ENCODE measurements around the gene AOPEP. TPM values are rescaled to one million over a fixed set of nuclear protein-coding genes. Genes with fewer than 3 reads are reported as not detected.

AOPEP gene
- total RNA-seq, 1 experiment from 2014 or later: 15.0 TPM

GRCh38 chr9:94821098-94821887 lies 94.8 kb downstream of the AOPEP start:
- Histone ChIP-seq H4K8ac (replicated peaks; ENCODE audit: insufficient read length, low read depth, low read length) (no peak overlapping the region), H3K9me3 (ENCODE audit: control insufficient read depth, low read depth, low read length) (no peaks in the 10 kb centered on the region), H3K23me2 (ENCODE audit: insufficient read length, low read depth, low read length, poor library complexity, severe bottlenecking) (no peaks in the 10 kb centered on the region), H3K56ac (ENCODE audit: insufficient read length, low read depth, low read length) (no peak overlapping the region), H4K91ac (ENCODE audit: insufficient read length, low read depth, low read length) (no peak overlapping the region), H3K18ac (ENCODE audit: insufficient read length, low read depth, low read length) (no peak overlapping the region), H2AK5ac (ENCODE audit: insufficient read length, low read length) (no peak overlapping the region), H2BK12ac (ENCODE audit: insufficient read length, low read depth, low read length) (no peak overlapping the region), H2BK15ac (ENCODE audit: low read depth, low read length) (no peak overlapping the region), H3K27me3 (ENCODE audit: insufficient read depth, low read length) (no peaks in the 10 kb centered on the region), H3K4me1 (ENCODE audit: insufficient read depth, low read length) (no peaks in the 10 kb centered on the region), H3K79me1 (ENCODE audit: insufficient read depth, low read depth, low read length, poor library complexity, severe bottlenecking) (no peaks in the 10 kb centered on the region), H3K23ac (ENCODE audit: insufficient read length, low read depth, low read length) (no peak overlapping the region), H3T11ph (ENCODE audit: low read length) (no peak overlapping the region), H2BK20ac (ENCODE audit: low read depth, low read length, poor library complexity, severe bottlenecking) (no peak overlapping the region), H3K4ac (ENCODE audit: low read depth, low read length) (no peak overlapping the region), H3K79me2 (ENCODE audit: insufficient read depth, low read length) (no peaks in the 10 kb centered on the region), H4K5ac (ENCODE audit: insufficient read length, low read depth, low read length) (no peak overlapping the region), H3K14ac (ENCODE audit: insufficient read depth, low read length) (no peak overlapping the region), H3K9ac (ENCODE audit: extremely low read depth, insufficient read length, low read length) (no peak overlapping the region), H4K20me1 (ENCODE audit: control insufficient read depth, insufficient read depth, insufficient read length) (no peaks in the 10 kb centered on the region), H3K27ac (ENCODE audit: insufficient read length, low read depth, low read length) (no peak overlapping the region), H2AFZ (ENCODE audit: low read length) (no peak overlapping the region), H2BK5ac (ENCODE audit: insufficient read length, low read length) (no peak overlapping the region), H2BK120ac (ENCODE audit: low read depth, low read length, poor library complexity, severe bottlenecking) (no peak overlapping the region), H3K4me2 (ENCODE audit: insufficient read depth, insufficient read length, low read length) (no peak overlapping the region)
- no peak for DNase-seq
- no peak for TF ChIP-seq CTCF (conservative IDR thresholded peaks at IDR 0.05)
- H3K4me1 Mint-ChIP-seq: peaks cover 33 to 58% of the 10 kb centered on the region in 2 experiments
- H3K4me3 Mint-ChIP-seq: no peak overlapping the region
- H3K27ac Mint-ChIP-seq: peak overlapping the region in 2 of 3 experiments; percentile 41 to 90; a peak in 3 of 7 replicates
- no peaks in the 10 kb centered on the region for H3K9me3 Mint-ChIP-seq
- H3K27me3 Mint-ChIP-seq (ENCODE audit: low read depth): peaks cover 8% of the 10 kb centered on the region
- peaks cover under 1 to 10% (median 7%) of the 10 kb centered on the region in 3 experiments; a peak in 6 of 7 replicates for H3K36me3 Mint-ChIP-seq (ENCODE audit: insufficient read depth in 1 of 3, low read depth in 3 of 3)
- no CpG with 5 or more reads among the region's 3 CpGs for WGBS (ENCODE audit: extremely low coverage, insufficient read length, low lambda C conversion rate)
